CD4-positive, alpha-beta T cell (primary cell): ENCODE results near the gene GAGE12H. TPM values are rescaled to one million over a fixed set of nuclear protein-coding genes. Genes with fewer than 3 reads are reported as not detected.

Source experiments
- ATAC-seq: fragments of 200-7000 bp; cut with Tn5 transposase; one replicate; pipeline ENCODE4 v1.10.0; 2022; ENCODE audit warnings: mild to moderate bottlenecking; ENCODE audit not compliant: poor library complexity
- CTCF ChIA-PET: fragments of 350-600 bp; sonication (Branson Sonifier 250); formaldehyde crosslinking; loops from one replicate; lab custom pipeline; 2021; ENCODE audit warnings: antibody characterized with exemption, inconsistent platforms; lab: Charles Lee
- POLR2A ChIA-PET: fragments of 350-600 bp; sonication (Branson Sonifier 250); formaldehyde crosslinking; loops from one replicate; lab custom pipeline; 2021; ENCODE audit warnings: antibody characterized with exemption, inconsistent platforms; lab: Charles Lee
- DNase-seq, 14 experiments: peaks; one replicate each; pipeline ENCODE4 v3.0.0-alpha.2; 2013 to 2020; ENCODE audit warnings: mixed read lengths in 2 of 14
- H3K27ac ChIP-seq, 2 donors: one replicate each; pipeline versions ENCODE4 v1.5.1 to v1.7.0; 2013; ENCODE audit warnings: low read length in 2 of 2, low read depth in 1 of 2, mild to moderate bottlenecking in 1 of 2
- H3K27me3 ChIP-seq, 2 experiments: 1 replicate in 1 of 2; 2 replicates in 1 of 2; pipeline versions ENCODE4 v1.6.1 to v1.7.0; 2013; ENCODE audit warnings: low read length in 2 of 2, control low read depth in 1 of 2, mild to moderate bottlenecking in 1 of 2, moderate library complexity in 1 of 2; ENCODE audit not compliant: insufficient read depth in 2 of 2, control insufficient read depth in 1 of 2
- H3K36me3 ChIP-seq: one replicate; pipeline ENCODE4 v1.6.1; 2013; ENCODE audit warnings: low read length, control low read depth; ENCODE audit not compliant: insufficient read depth
- H3K4me1 ChIP-seq: one replicate; pipeline ENCODE4 v1.6.1; 2013; ENCODE audit warnings: low read length, control low read depth; ENCODE audit not compliant: insufficient read depth
- H3K4me3 ChIP-seq: one replicate; pipeline ENCODE4 v1.5.1; 2013; ENCODE audit warnings: mild to moderate bottlenecking, low read length, moderate library complexity
- H3K9me3 ChIP-seq, 2 experiments: 1 replicate in 1 of 2; 2 replicates in 1 of 2; pipeline versions ENCODE4 v1.6.1 to v1.7.0; 2013; ENCODE audit warnings: low read length in 2 of 2, mild to moderate bottlenecking in 2 of 2, control low read depth in 1 of 2, moderate library complexity in 1 of 2; ENCODE audit not compliant: control insufficient read depth in 1 of 2, insufficient read depth in 1 of 2
- H3K27ac Mint-ChIP-seq: one replicate; pipeline ENCODE4 v1.8.0; 2020; ENCODE audit warnings: mixed read lengths
- H3K27me3 Mint-ChIP-seq: one replicate; pipeline ENCODE4 v1.8.0; 2021; ENCODE audit warnings: mixed read lengths
- H3K36me3 Mint-ChIP-seq: one replicate; pipeline ENCODE4 v1.8.0; 2021; ENCODE audit warnings: low read depth, mixed read lengths
- H3K4me1 Mint-ChIP-seq: one replicate; pipeline ENCODE4 v1.8.0; 2021; ENCODE audit warnings: low read depth, mixed read lengths
- H3K4me3 Mint-ChIP-seq: one replicate; pipeline ENCODE4 v1.8.0; 2020; ENCODE audit warnings: mild to moderate bottlenecking, mixed read lengths
- H3K9me3 Mint-ChIP-seq: one replicate; pipeline ENCODE4 v1.8.0; 2020; ENCODE audit warnings: mixed read lengths
- CTCF ChIP-seq: fragments of 200-600 bp; IDR thresholded peaks from one replicate; pipeline ENCODE4 v1.8.0; 2022; ENCODE audit warnings: antibody characterized with exemption, mild to moderate bottlenecking
- intact Hi-C, 2 experiments: fragments of 100-400 bp; cut with DNase I in 1 of 2; cut with micrococcal nuclease in 1 of 2; formaldehyde crosslinking; loops; one replicate each; pipeline versions ENCODE4 v1.15.1 to v1.9.0; 2023 to 2025; cut with DNase I, micrococcal nuclease
- total RNA-seq, 174 experiments: library from RNA in 2 of 174; stranded (reverse) in 2 of 174; gene quantifications; one replicate each; pipeline ENCODE4 v1.2.3 and lab custom pipeline; 2021 to 2026

GAGE12H gene
- total RNA-seq, 2 experiments from 2014 or later = not detected

- H3K36me3 ChIP-seq = no peaks in the 10 kb centered on the region
- H3K4me1 ChIP-seq = no peaks in the 10 kb centered on the region
- no peak for DNase-seq
- no peak overlapping the region for H3K4me3 ChIP-seq
- Mint-ChIP-seq H3K4me1 (no peaks in the 10 kb centered on the region), H3K4me3 (no peak overlapping the region), H3K27ac (no peak overlapping the region), H3K9me3 (no peaks in the 10 kb centered on the region), H3K27me3 (no peaks in the 10 kb centered on the region), H3K36me3 (no peaks in the 10 kb centered on the region)
- CTCF ChIA-PET = no interaction called here
- ATAC-seq = no peak
- H3K27ac ChIP-seq = no peak overlapping the region
- POLR2A ChIA-PET = no interaction called here
- H3K9me3 ChIP-seq = no peaks in the 10 kb centered on the region
- no peaks in the 10 kb centered on the region for H3K27me3 ChIP-seq
- no peak for TF ChIP-seq CTCF
- intact Hi-C loops = no loop called here
These were observed 31.1 kb downstream of the GAGE12H start for GRCh38 chrX:49610718-49611310.

GRCh38 chrX:49618574-49618973, 38.8 kb downstream of the GAGE12H start:
- H3K36me3 Mint-ChIP-seq = no peaks in the 10 kb centered on the region
- TF ChIP-seq CTCF = no peak
- H3K27me3 Mint-ChIP-seq = no peaks in the 10 kb centered on the region
- Histone ChIP-seq H3K9me3 (no peaks in the 10 kb centered on the region), H3K4me3 (no peak overlapping the region), H3K27me3 (no peaks in the 10 kb centered on the region), H3K36me3 (no peaks in the 10 kb centered on the region), H3K27ac (no peak overlapping the region), H3K4me1 (no peaks in the 10 kb centered on the region)
- intact Hi-C loops = no loop called here
- ATAC-seq (no peak), DNase-seq (no peak)
- H3K4me1 Mint-ChIP-seq = no peaks in the 10 kb centered on the region
- H3K9me3 Mint-ChIP-seq = no peaks in the 10 kb centered on the region
- ChIA-PET POLR2A (no interaction called here), CTCF (no interaction called here)
- H3K27ac Mint-ChIP-seq = no peak overlapping the region
- H3K4me3 Mint-ChIP-seq = no peak overlapping the region

- Mint-ChIP-seq H3K27ac (no peak overlapping the region), H3K36me3 (no peaks in the 10 kb centered on the region), H3K27me3 (no peaks in the 10 kb centered on the region), H3K9me3 (no peaks in the 10 kb centered on the region), H3K4me3 (peak overlapping the region; percentile 89), H3K4me1 (peaks cover 4% of the 10 kb centered on the region)
- Histone ChIP-seq H3K27me3 (no peaks in the 10 kb centered on the region), H3K4me3 (peak overlapping the region; percentile 32), H3K27ac (no peak overlapping the region), H3K4me1 (no peaks in the 10 kb centered on the region), H3K36me3 (no peaks in the 10 kb centered on the region), H3K9me3 (peaks cover 0 to 9% of the 10 kb centered on the region in 2 experiments)
- CTCF ChIA-PET = no interaction called here
- intact Hi-C loops = no loop called here
- DNase-seq (peak in 12 of 14 experiments; percentile 1 to 62 (median 19)), ATAC-seq (peak; percentile 87)
- peak; percentile 43 for TF ChIP-seq CTCF
- POLR2A ChIA-PET = no interaction called here
These were observed 47.5 kb downstream of the GAGE12H start for GRCh38 chrX:49627086-49627777.

Other genes starting within 250 kb of the GAGE12H start
- gene GAGE13, start 248.4 kb upstream of the GAGE12H start, total RNA-seq = not detected
- not detected for gene GAGE12C, start 47.8 kb upstream of the GAGE12H start, total RNA-seq
- not detected for gene GAGE12D, start 38.2 kb upstream of the GAGE12H start, total RNA-seq
- gene GAGE12E, start 28.7 kb upstream of the GAGE12H start, total RNA-seq = not detected
- not detected for gene GAGE12F, start 19.1 kb upstream of the GAGE12H start, total RNA-seq
- gene GAGE12G, start 9.5 kb upstream of the GAGE12H start, total RNA-seq = not detected
- not detected for gene GAGE2A, start 9.5 kb downstream of the GAGE12H start, total RNA-seq
- not detected for gene GAGE1, start 19.1 kb downstream of the GAGE12H start, total RNA-seq
- not detected for gene PAGE1, start 116.0 kb downstream of the GAGE12H start, total RNA-seq
- gene PAGE4, start 249.4 kb downstream of the GAGE12H start, total RNA-seq = not detected